Astrocyte (in vitro differentiated cells and primary cell): ENCODE results near the gene MFSD6. TPM values are rescaled to one million over a fixed set of nuclear protein-coding genes. Genes with fewer than 3 reads are reported as not detected.
"Not testable (repeated sequence)": the region's sequence is repeated elsewhere in the genome, so short reads cannot be mapped to it uniquely, and the experiment has no call there.

Source experiments
- DNase-seq: peaks from one replicate; pipeline ENCODE4 v3.0.0-alpha.2; 2010; ENCODE audit warnings: low read depth
- FAIRE-seq: peaks from 2 replicates; lab custom pipeline; 2011; peaks lifted over from hg19 to GRCh38; lab: Jason Lieb, UNC
- H2AFZ ChIP-seq: 2 replicates; pipeline ENCODE4 v1.6.0; 2012; ENCODE audit warnings: low read depth, low read length, inconsistent platforms
- H3K27ac ChIP-seq: 2 replicates; pipeline ENCODE4 v1.5.1; 2011; ENCODE audit warnings: low read depth, low read length, inconsistent platforms
- H3K27me3 ChIP-seq: 2 replicates; pipeline ENCODE4 v1.6.0; 2011; ENCODE audit warnings: low read length, inconsistent platforms; ENCODE audit not compliant: insufficient read depth
- H3K36me3 ChIP-seq: 2 replicates; pipeline ENCODE4 v1.5.1; 2011; ENCODE audit warnings: low read length, inconsistent platforms; ENCODE audit not compliant: insufficient read depth
- H3K4me1 ChIP-seq: 2 replicates; pipeline ENCODE4 v1.5.1; 2011; ENCODE audit warnings: low read length, inconsistent platforms; ENCODE audit not compliant: insufficient read depth
- H3K4me2 ChIP-seq: 2 replicates; pipeline ENCODE4 v1.6.0; 2012; ENCODE audit warnings: low read length, inconsistent platforms
- H3K4me3 ChIP-seq: 2 replicates; pipeline ENCODE4 v1.5.1; 2011; ENCODE audit warnings: low read depth, mild to moderate bottlenecking, low read length, inconsistent platforms; ENCODE audit not compliant: insufficient read depth
- H3K79me2 ChIP-seq: 2 replicates; pipeline ENCODE4 v1.6.0; 2012; ENCODE audit warnings: mild to moderate bottlenecking, low read length, inconsistent platforms; ENCODE audit not compliant: insufficient read depth
- H3K9ac ChIP-seq: 2 replicates; pipeline ENCODE4 v1.6.0; 2012; ENCODE audit warnings: mild to moderate bottlenecking, low read length, inconsistent platforms
- H3K9me3 ChIP-seq: 2 replicates; pipeline ENCODE4 v1.5.1; 2012; ENCODE audit warnings: low read depth, mild to moderate bottlenecking, low read length, inconsistent platforms; ENCODE audit not compliant: insufficient read depth
- H4K20me1 ChIP-seq: 2 replicates; pipeline ENCODE4 v1.6.0; 2012; ENCODE audit warnings: low read length, inconsistent platforms; ENCODE audit not compliant: insufficient read depth
- H3K27ac Mint-ChIP-seq: one replicate; pipeline ENCODE4 v1.8.0; 2021; ENCODE audit warnings: mild to moderate bottlenecking, mixed read lengths; ENCODE audit not compliant: unreplicated experiment
- H3K27me3 Mint-ChIP-seq: one replicate; pipeline ENCODE4 v1.8.0; 2021; ENCODE audit warnings: low read depth, mixed read lengths; ENCODE audit not compliant: unreplicated experiment
- H3K36me3 Mint-ChIP-seq: one replicate; pipeline ENCODE4 v1.8.0; 2021; ENCODE audit warnings: low read depth, mixed read lengths; ENCODE audit not compliant: unreplicated experiment
- H3K4me1 Mint-ChIP-seq: one replicate; pipeline ENCODE4 v1.8.0; 2021; ENCODE audit warnings: low read depth, mixed read lengths; ENCODE audit not compliant: unreplicated experiment
- H3K4me3 Mint-ChIP-seq: one replicate; pipeline ENCODE4 v1.8.0; 2021; ENCODE audit warnings: mild to moderate bottlenecking, moderate library complexity, mixed read lengths; ENCODE audit not compliant: unreplicated experiment
- H3K9me3 Mint-ChIP-seq: one replicate; pipeline ENCODE4 v1.8.0; 2021; ENCODE audit warnings: mild to moderate bottlenecking, mixed read lengths; ENCODE audit not compliant: unreplicated experiment
- EZH2 ChIP-seq: IDR thresholded peaks from 2 replicates; pipeline ENCODE4 v1.6.1; 2012; ENCODE audit warnings: mild to moderate bottlenecking, low read length, inconsistent platforms; ENCODE audit not compliant: insufficient read depth
- total RNA-seq: library from RNA; stranded (reverse); gene quantifications from 2 replicates; pipeline ENCODE4 v1.2.1, GENCODE V29; 2021
- TF ChIP-seq, protein P1 (sequence below): IDR thresholded peaks from 2 replicates; pipeline ENCODE4 v1.5.1; 2011; ENCODE audit warnings: low read depth, mild to moderate bottlenecking, inconsistent platforms, low read length, moderate library complexity; ENCODE audit not compliant: insufficient read depth

MFSD6 gene
- total RNA-seq, 1 donor from 2014 or later, result 2.7 TPM

DNA sequence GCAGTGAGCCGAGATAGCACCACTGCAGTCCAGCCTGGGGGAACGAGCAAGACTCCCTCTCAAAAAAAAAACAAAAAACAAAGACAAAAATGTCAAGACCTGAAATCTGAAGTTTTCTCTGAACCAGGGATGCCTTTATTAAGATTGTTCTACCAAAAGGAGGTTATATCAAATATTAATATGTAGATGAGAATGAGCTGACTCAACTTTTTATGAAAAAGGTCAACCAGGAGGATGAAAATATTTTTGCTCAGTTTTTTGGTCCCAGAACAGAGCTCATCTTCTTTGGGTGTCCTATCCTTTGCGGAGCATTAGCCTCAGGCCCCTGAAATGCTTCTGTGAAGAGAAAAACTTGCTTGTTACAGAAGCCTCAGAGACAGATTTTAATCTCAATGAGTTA lies 82.3 kb downstream of the MFSD6 start:
- Histone ChIP-seq H3K27me3 (no peaks in the 10 kb centered on the region), H3K4me2 (no peak overlapping the region), H2AFZ (no peak overlapping the region), H3K4me1 (no peaks in the 10 kb centered on the region), H3K4me3 (no peak overlapping the region), H3K36me3 (no peaks in the 10 kb centered on the region), H3K9ac (no peak overlapping the region), H3K27ac (no peak overlapping the region), H3K9me3 (no peaks in the 10 kb centered on the region), H4K20me1 (no peaks in the 10 kb centered on the region), H3K79me2 (no peaks in the 10 kb centered on the region)
- Mint-ChIP-seq H3K27me3 (no peaks in the 10 kb centered on the region), H3K27ac (no peak overlapping the region), H3K4me1 (no peaks in the 10 kb centered on the region), H3K36me3 (peaks cover 4% of the 10 kb centered on the region), H3K9me3 (peaks cover 11% of the 10 kb centered on the region), H3K4me3 (no peak overlapping the region)
- TF ChIP-seq, protein P1, sequence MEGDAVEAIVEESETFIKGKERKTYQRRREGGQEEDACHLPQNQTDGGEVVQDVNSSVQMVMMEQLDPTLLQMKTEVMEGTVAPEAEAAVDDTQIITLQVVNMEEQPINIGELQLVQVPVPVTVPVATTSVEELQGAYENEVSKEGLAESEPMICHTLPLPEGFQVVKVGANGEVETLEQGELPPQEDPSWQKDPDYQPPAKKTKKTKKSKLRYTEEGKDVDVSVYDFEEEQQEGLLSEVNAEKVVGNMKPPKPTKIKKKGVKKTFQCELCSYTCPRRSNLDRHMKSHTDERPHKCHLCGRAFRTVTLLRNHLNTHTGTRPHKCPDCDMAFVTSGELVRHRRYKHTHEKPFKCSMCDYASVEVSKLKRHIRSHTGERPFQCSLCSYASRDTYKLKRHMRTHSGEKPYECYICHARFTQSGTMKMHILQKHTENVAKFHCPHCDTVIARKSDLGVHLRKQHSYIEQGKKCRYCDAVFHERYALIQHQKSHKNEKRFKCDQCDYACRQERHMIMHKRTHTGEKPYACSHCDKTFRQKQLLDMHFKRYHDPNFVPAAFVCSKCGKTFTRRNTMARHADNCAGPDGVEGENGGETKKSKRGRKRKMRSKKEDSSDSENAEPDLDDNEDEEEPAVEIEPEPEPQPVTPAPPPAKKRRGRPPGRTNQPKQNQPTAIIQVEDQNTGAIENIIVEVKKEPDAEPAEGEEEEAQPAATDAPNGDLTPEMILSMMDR, result no peak
- no peak for TF ChIP-seq EZH2
- DNase-seq (no peak), FAIRE-seq (no peak)

DNA sequence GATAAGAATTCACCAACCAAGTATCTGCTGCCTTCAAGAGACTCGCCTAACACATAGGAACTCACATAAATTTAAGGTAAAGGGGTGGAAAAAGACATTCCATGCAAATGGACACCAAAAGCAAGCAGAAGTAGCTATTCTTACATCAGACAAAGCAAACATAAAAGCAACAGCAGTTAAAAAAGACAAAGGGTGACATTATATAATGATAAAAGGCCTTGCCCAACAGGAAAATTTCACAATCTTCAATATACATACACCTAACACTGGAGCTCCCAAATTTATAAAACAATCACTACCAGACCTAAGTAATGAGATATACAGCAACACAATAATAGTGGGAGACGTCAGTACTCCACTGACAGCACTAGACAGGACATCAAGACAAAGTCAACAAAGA lies 84.9 kb downstream of the MFSD6 start:
- Mint-ChIP-seq H3K27ac (no peak overlapping the region), H3K9me3 (peaks cover 11% of the 10 kb centered on the region), H3K27me3 (no peaks in the 10 kb centered on the region), H3K4me1 (no peaks in the 10 kb centered on the region), H3K4me3 (no peak overlapping the region), H3K36me3 (peaks cover 4% of the 10 kb centered on the region)
- Histone ChIP-seq H3K36me3 (no peaks in the 10 kb centered on the region), H3K27ac (no peak overlapping the region), H3K79me2 (no peaks in the 10 kb centered on the region), H3K27me3 (no peaks in the 10 kb centered on the region), H3K4me2 (no peak overlapping the region), H3K4me1 (no peaks in the 10 kb centered on the region), H2AFZ (no peak overlapping the region), H3K9ac (no peak overlapping the region), H4K20me1 (no peaks in the 10 kb centered on the region), H3K9me3 (no peaks in the 10 kb centered on the region), H3K4me3 (no peak overlapping the region)
- TF ChIP-seq, protein P1, result no peak
- TF ChIP-seq EZH2, result no peak
- DNase-seq (no peak), FAIRE-seq (no peak)

DNA sequence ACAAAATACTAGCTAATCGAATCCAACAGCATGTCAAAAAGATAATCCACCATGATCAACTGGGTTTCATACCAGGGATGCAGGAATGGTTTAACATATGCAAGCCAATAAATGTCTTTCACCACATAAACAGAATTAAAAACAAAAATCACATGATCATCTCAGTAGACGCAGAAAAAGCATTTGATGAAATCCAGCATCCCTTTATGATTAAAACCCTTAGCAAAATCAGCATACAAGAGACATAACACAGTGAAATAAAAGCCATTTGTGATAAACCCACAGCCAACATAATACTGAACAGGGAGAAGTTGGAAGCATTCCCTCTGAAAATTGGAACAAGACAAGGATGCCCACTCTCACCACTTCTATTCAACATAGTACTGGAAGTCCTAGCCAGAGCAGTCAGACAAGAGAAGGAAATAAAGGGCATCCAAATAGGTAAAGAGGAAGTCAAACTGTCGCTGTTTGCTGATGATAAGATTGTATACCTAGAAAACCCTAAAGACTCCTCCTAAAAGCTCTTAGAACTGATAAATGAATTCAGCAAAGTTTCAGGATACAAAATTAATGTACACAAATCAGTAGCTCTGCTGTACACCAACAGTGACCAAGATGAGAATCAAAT lies 86.6 kb downstream of the MFSD6 start:
- not testable (repeated sequence) for H3K4me3 Mint-ChIP-seq, FAIRE-seq, H2AFZ ChIP-seq, H3K4me3 ChIP-seq, DNase-seq, H3K36me3 ChIP-seq, H3K4me2 ChIP-seq, H3K4me1 Mint-ChIP-seq, H3K36me3 Mint-ChIP-seq, H3K27me3 Mint-ChIP-seq, H3K79me2 ChIP-seq, H3K9ac ChIP-seq, H3K27me3 ChIP-seq, H3K27ac ChIP-seq, H4K20me1 ChIP-seq, H3K9me3 ChIP-seq, H3K4me1 ChIP-seq, H3K27ac Mint-ChIP-seq
- H3K9me3 Mint-ChIP-seq, result peaks cover 11% of the 10 kb centered on the region
